Measurements from ENCODE around the gene KRIT1.

Gene KRIT1

GRCh38 chr7:92150450-92151017, 95.2 kb downstream of the KRIT1 start:
- DNase-seq: no peak

GRCh38 chr7:92149736-92150239, 95.9 kb downstream of the KRIT1 start:
- DNase-seq: no peak

Data from NCI-H187 treated with DMSO at 0.1 percent for 48 hours (cell line).